Thymus (tissue), 11 donors: ENCODE data around the gene EPHX1. TPM values are rescaled to one million over a fixed set of nuclear protein-coding genes. Genes with fewer than 3 reads are reported as not detected.
A peak's percentile ranks its signal among the peaks of the same experiment; 100 is the strongest.

ENCODE experiments used
- DNase-seq, 9 donors: peaks; one replicate each; pipeline ENCODE4 v3.0.0-alpha.2; 2013; ENCODE audit warnings: low spot score in 9 of 9, low read depth in 6 of 9, missing footprints in 1 of 9
- H3K27ac ChIP-seq, 2 donors: one replicate each; pipeline ENCODE4 v1.5.1; 2013; ENCODE audit warnings: control low read depth in 1 of 2, low read depth in 1 of 2, low read length in 1 of 2, mild to moderate bottlenecking in 1 of 2, moderate library complexity in 1 of 2
- H3K27me3 ChIP-seq, 2 donors: one replicate each; pipeline ENCODE4 v1.5.1; 2013; ENCODE audit warnings: low read length in 1 of 2; ENCODE audit not compliant: control insufficient read depth in 2 of 2, insufficient read depth in 1 of 2
- H3K36me3 ChIP-seq, 2 donors: one replicate each; pipeline ENCODE4 v1.5.1; 2013; ENCODE audit warnings: low read length in 1 of 2, mild to moderate bottlenecking in 1 of 2, moderate library complexity in 1 of 2; ENCODE audit not compliant: control insufficient read depth in 2 of 2, insufficient read depth in 2 of 2
- H3K4me1 ChIP-seq, 2 donors: one replicate each; pipeline ENCODE4 v1.5.1; 2013; ENCODE audit warnings: low read length in 2 of 2; ENCODE audit not compliant: control insufficient read depth in 2 of 2, insufficient read depth in 2 of 2
- H3K4me3 ChIP-seq, 2 donors: one replicate each; pipeline ENCODE4 v1.5.1; 2013; ENCODE audit warnings: low read length in 2 of 2, control low read depth in 1 of 2, mild to moderate bottlenecking in 1 of 2
- H3K9me3 ChIP-seq, 2 donors: one replicate each; pipeline ENCODE4 v1.5.1; 2013; ENCODE audit warnings: low read length in 1 of 2, mild to moderate bottlenecking in 1 of 2; ENCODE audit not compliant: control insufficient read depth in 2 of 2, insufficient read depth in 1 of 2
- WGBS: extraction: QIAGEN DNeasy Blood & Tissue Kit; methylation state at CpG from one replicate; pipeline ENCODE4 v1.1.7; 2013; 5-methylcytosine and 5-hydroxymethylcytosine counted together
- polyA plus RNA-seq: library from polyadenylated mRNA; stranded (reverse); fragments of 200-250 nt; gene quantifications from one replicate; pipeline ENCODE4 v1.2.3, GENCODE V29; 2013
- total RNA-seq: library from RNA; stranded (reverse); fragments of 120-200 nt; gene quantifications from one replicate; pipeline ENCODE4 v1.2.4, GENCODE V29; 2013
- donor health status: healthy.

EPHX1 gene
- total and polyA plus RNA-seq, 2 donors = 9.3 to 13.3 TPM

GRCh38 chr1:225877580-225877979 is 67.7 kb downstream of the EPHX1 start:
- WGBS = 90% methylated on average over 10 of the region's 10 CpGs
- DNase-seq = peak in 1 of 9 donors; percentile 51
- Histone ChIP-seq H3K27me3 (peaks cover 0 to 2% of the 10 kb centered on the region in 2 donors), H3K36me3 (peaks cover 39 to 60% of the 10 kb centered on the region in 2 donors), H3K27ac (no peak overlapping the region), H3K4me1 (peaks cover 36 to 67% of the 10 kb centered on the region in 2 donors), H3K9me3 (peaks cover 0 to 2% of the 10 kb centered on the region in 2 donors), H3K4me3 (no peak overlapping the region)

- Histone ChIP-seq H3K27ac (peak overlapping the region in 1 of 2 donors; percentile 17), H3K27me3 (peaks cover 0 to 9% of the 10 kb centered on the region in 2 donors), H3K4me3 (no peak overlapping the region), H3K9me3 (peaks cover 0 to 2% of the 10 kb centered on the region in 2 donors), H3K4me1 (peaks cover 40 to 74% of the 10 kb centered on the region in 2 donors), H3K36me3 (peaks cover 33 to 54% of the 10 kb centered on the region in 2 donors)
- 96% methylated on average over 4 of the region's 4 CpGs for WGBS
- no peak for DNase-seq
These were observed 68.4 kb downstream of the EPHX1 start for GRCh38 chr1:225878282-225878681.

- Histone ChIP-seq H3K4me3 (peak overlapping the region; percentile 86 to 96), H3K36me3 (peaks cover 20 to 40% of the 10 kb centered on the region in 2 donors), H3K9me3 (peaks cover 0 to 2% of the 10 kb centered on the region in 2 donors), H3K4me1 (peaks cover 40 to 78% of the 10 kb centered on the region in 2 donors), H3K27ac (peak overlapping the region; percentile 93 to 98), H3K27me3 (peaks cover 0 to 17% of the 10 kb centered on the region in 2 donors)
- WGBS = 12% methylated on average over 8 of the region's 8 CpGs
- DNase-seq = peak in 5 of 9 donors; percentile 63 to 88 (median 74)
These were observed 69.7 kb downstream of the EPHX1 start for GRCh38 chr1:225879521-225880221.

GRCh38 chr1:225880222-225880588 is 70.3 kb downstream of the EPHX1 start:
- Histone ChIP-seq H3K27ac (peak overlapping the region; percentile 93 to 98), H3K36me3 (peaks cover 17 to 35% of the 10 kb centered on the region in 2 donors), H3K4me3 (peak overlapping the region; percentile 86 to 96), H3K4me1 (peaks cover 40 to 75% of the 10 kb centered on the region in 2 donors), H3K27me3 (peaks cover 0 to 17% of the 10 kb centered on the region in 2 donors), H3K9me3 (peaks cover 0 to 2% of the 10 kb centered on the region in 2 donors)
- WGBS = 41% methylated on average over 2 of the region's 2 CpGs
- peak in 3 of 9 donors; percentile 66 to 84 (median 68) for DNase-seq

- WGBS = 39% methylated on average over 5 of the region's 5 CpGs
- Histone ChIP-seq H3K27me3 (peaks cover 0 to 17% of the 10 kb centered on the region in 2 donors), H3K9me3 (peaks cover 0 to 2% of the 10 kb centered on the region in 2 donors), H3K36me3 (peaks cover 13 to 31% of the 10 kb centered on the region in 2 donors), H3K4me1 (peaks cover 37 to 70% of the 10 kb centered on the region in 2 donors), H3K4me3 (peak overlapping the region; percentile 86 to 96), H3K27ac (peak overlapping the region; percentile 93 to 98)
- DNase-seq = no peak
These were observed 70.7 kb downstream of the EPHX1 start for GRCh38 chr1:225880636-225881035.

- WGBS = 2% methylated on average over 25 of the region's 25 CpGs
- peak overlapping the region; percentile 86 to 96 for H3K4me3 ChIP-seq
- H3K9me3 ChIP-seq = peaks cover 0 to 2% of the 10 kb centered on the region in 2 donors
- peaks cover 7 to 27% of the 10 kb centered on the region in 2 donors for H3K36me3 ChIP-seq
- H3K27ac ChIP-seq = peak overlapping the region; percentile 93 to 98
- peak in 4 of 9 donors; percentile 38 to 74 (median 43) for DNase-seq
- H3K27me3 ChIP-seq = peaks cover 0 to 17% of the 10 kb centered on the region in 2 donors
- H3K4me1 ChIP-seq = peaks cover 37 to 64% of the 10 kb centered on the region in 2 donors
These were observed 71.4 kb downstream of the EPHX1 start for GRCh38 chr1:225881081-225881958.

GRCh38 chr1:225881959-225882693 is 72.2 kb downstream of the EPHX1 start, which contains the start of gene TMEM63A:
Gene TMEM63A, minus strand, starts transcription at chr1:225882380. Its CDS starts 4,800 bp downstream, at chr1:225877580.
- Histone ChIP-seq H3K4me1 (peaks cover 37 to 60% of the 10 kb centered on the region in 2 donors), H3K27ac (peak within 1 kb of the TSS; percentile 93 to 98), H3K36me3 (peaks cover 6 to 20% of the 10 kb centered on the region in 2 donors), H3K4me3 (peak within 1 kb of the TSS; percentile 86 to 96), H3K9me3 (peaks cover 0 to 2% of the 10 kb centered on the region in 2 donors), H3K27me3 (peaks cover 0 to 23% of the 10 kb centered on the region in 2 donors)
- WGBS = under 1% methylated on average over 64 of the region's 64 CpGs
- peak in 5 of 9 donors; percentile 65 to 89 (median 78) for DNase-seq
